Stimulated activated CD4-positive, alpha-beta T cell treated with anti-CD3 and anti-CD28 coated beads, Interleukin-12 subunit alpha, Interleukin-12 subunit beta, amount 100 ng/mL, for 48 hours (primary cell): Measurements from ENCODE around the gene ATG5.

Source experiments
- DNase-seq, 3 donors: peaks; one replicate each; pipeline ENCODE4 v3.0.0-alpha.2; 2020; ENCODE audit warnings: low read depth in 2 of 3, low spot score in 1 of 3

Gene ATG5

GRCh38 chr6:106184629-106185028, 140.9 kb downstream of the ATG5 start:
- no peak for DNase-seq

- no peak for DNase-seq
These were observed 142.1 kb downstream of the ATG5 start for GRCh38 chr6:106183430-106183829.

GRCh38 chr6:106182455-106182854, 143.1 kb downstream of the ATG5 start:
- no peak for DNase-seq

- DNase-seq: no peak
These were observed 143.7 kb downstream of the ATG5 start for GRCh38 chr6:106181664-106182418.

DNA sequence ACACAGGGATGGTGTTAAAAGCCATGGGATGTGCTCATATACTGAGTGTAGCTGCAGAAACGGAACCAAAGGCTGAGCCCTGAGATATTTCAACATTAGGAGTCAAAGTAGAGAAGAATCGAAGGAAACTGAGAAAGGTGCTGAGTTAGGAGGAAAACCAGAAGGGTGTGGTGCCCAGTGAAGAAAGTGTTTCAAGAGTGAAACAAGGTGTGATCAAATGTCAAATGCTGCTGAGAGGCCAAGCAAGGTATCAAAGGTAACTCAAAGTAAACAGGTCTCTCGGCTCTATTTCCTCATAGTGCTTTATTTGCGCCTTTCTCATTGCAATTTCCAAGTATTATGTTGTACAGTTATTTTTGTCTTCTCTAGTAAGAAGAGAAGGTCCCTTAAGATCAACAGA, 145.4 kb downstream of the ATG5 start:
- DNase-seq: no peak

- no peak for DNase-seq
These were observed 146.7 kb downstream of the ATG5 start for GRCh38 chr6:106178900-106179299.

DNA sequence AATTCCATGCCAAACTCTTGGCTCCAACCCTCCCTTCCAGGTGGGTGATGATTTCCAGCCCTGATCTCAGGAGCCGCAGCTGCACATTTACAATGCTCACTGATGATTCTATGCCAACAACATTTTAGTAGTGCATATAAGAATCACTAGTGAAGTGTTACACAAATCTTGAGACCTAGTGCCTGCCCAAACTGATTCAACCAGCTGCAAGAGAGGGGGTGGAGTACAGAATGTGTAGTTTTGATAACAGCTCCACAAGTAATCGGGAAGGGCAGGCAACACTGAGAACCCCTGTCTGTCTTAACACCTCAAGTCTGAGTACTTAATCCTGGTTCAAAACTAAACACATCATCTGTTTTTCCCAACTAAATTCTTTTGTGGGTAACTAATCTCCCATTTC, 147.8 kb downstream of the ATG5 start:
- no peak for DNase-seq

- no peak for DNase-seq
These were observed 152.3 kb downstream of the ATG5 start for GRCh38 chr6:106173124-106173879.

GRCh38 chr6:106170030-106170791, 155.3 kb downstream of the ATG5 start:
- no peak for DNase-seq

- no peak for DNase-seq
These were observed 156.0 kb downstream of the ATG5 start for GRCh38 chr6:106169517-106169916.

DNA sequence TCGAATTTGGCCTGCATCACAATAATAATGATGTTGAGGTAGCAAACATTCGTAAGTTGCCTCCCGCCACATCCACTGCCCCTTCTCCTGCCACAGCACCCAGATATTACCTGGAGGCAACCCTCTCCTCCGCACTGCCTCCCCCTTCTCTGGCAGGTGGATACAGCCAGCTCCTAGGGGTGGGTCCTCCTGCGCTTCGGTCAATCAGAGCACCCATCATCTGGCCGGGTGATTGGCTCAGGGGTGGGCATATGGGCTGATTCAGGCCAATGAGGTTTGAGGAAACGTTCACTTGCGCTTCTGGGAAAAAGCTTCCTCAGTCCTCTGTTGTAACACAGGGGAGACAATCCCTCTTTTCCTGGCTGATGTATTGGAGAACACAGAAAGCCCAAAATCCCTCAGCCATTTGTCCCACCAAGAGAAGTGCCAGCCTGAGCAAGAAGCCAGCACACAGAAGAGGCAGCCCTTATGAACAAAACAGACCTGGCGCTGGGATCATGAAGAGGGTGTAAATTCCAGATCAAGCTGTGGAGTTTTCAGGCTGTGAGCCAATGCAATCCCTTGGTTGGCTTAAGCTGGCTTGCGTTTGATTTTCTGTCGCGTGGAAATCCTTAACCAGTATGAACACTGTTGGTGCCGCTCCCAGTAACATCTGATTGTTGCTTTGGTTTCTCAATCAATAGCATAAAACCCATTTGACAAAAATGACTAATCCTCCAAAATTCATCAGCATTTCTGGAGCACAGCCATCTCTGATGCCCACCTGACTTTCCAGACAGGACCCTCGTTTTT, 157.3 kb downstream of the ATG5 start:
- DNase-seq: no peak

- no peak for DNase-seq
These were observed 158.3 kb downstream of the ATG5 start for GRCh38 chr6:106167096-106167814.

DNA sequence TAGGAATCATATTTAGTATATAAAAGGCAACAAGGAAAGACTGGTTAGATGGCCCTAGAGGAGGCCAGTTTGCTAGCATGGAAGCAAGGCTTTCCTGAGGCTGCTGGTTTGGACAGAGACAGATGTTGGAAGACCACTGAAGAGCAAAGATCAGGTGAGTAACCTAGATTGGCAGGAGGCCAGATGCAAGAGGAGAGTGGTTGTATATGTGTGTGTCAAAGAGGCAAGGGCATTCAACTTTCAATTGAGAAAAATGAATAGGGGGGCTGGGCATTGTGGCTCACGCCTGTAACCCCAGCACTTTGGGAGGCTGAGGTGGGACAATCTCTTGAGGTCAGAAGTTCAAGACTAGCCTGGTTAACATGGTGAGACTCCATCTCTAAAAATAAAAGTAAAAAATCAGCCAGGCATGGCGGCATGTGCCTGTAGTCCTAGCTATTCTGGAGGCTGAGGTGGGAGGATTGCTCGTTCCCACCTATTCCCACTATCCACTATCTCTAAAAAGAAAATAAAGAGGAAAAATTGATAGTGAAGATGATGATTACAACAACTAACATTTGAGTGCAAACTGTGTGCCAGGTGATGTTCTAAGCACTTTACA, 159.6 kb downstream of the ATG5 start:
- no peak for DNase-seq

DNA sequence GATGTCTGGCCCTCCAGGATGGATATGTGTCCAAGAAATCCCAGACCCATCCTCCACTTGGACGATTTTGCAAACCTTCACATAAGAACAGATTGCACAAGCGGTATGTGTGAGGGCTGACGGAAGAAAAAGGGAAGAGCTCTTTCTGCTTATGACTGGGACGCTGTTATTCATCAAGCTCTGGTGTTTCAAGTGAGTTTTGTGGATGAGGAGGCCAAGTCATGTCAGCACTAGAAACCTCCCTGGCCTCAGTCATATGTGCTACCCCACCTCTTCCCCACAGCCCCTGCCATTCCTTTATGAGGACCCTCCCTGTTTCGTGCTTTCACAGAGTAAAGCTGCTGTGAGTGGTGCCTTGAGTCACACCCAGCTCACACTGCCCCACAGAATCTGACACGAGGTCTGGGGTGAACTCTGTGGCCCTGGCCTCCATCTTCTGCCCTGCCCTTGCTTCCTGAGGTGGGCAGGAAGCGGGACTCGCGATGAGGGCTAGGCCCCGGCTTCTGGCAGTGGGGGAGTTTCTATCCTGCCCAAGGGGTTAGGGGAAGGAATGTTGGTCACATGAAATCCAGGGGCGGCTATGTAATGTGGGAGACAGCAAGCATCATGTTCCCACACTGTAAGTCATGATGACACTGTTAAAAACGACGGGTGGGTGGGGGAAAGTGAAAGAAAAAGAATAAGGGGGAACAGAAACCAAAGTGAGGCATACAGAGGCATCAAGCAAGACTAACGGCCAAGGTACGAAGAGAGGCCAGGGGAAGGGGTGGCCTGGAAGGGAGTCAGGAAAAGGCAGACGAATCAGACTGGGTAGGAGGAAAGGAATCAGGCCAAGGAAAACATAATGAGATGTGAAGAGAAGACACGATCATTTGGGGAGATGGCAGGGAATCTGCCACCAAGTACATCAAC, 161.3 kb downstream of the ATG5 start:
- DNase-seq: peak; percentile 57 to 74 (median 58)

- peak in 2 of 3 donors; percentile 31 to 47 for DNase-seq
These were observed 162.1 kb downstream of the ATG5 start for GRCh38 chr6:106163446-106163965.

GRCh38 chr6:106162921-106163320, 162.6 kb downstream of the ATG5 start:
- no peak for DNase-seq

DNA sequence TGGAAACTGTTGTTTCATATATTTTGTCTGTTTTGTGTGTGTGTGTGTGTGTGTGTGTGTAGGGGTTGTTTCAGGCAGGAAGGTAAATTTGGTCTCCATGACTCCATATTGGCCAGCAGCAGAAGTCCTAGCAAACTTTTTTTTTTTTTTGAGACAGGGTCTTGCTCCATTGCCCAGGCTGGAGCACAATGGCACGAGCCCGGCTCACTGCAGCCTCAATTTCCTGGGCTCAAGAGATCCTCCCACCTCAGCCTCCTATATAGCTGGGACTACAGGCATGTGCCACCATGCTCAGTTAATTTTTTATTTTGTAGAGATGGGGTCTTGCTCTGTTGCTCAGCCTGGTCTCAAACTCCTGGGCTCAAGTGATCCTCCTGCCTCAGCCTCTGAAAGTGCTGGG, 163.7 kb downstream of the ATG5 start:
- DNase-seq: no peak

GRCh38 chr6:106161311-106161874, 164.2 kb downstream of the ATG5 start:
- DNase-seq: no peak
